Measurements from ENCODE around the gene STT3B.

Gene STT3B

DNA sequence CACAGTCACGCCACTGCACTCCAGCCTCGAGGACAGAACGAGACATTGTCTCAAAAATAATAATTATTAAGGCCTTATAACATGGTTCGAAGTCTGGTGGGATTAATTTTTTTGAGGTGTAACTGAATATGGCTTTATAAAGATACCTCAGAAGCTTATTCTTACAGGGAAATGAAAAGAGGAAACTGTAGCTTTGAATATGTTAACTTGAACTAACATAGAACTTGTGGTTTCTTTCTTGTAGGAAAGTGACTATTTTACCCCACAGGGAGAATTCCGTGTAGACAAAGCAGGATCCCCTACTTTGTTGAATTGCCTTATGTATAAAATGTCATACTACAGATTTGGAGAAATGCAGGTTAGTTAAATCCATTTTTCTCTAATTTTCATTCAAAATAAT, 96.3 kb downstream of the STT3B start:
- H3K14ac ChIP-seq (ENCODE audit: low read length in 2 of 2): no peak overlapping the region
- no peaks in the 10 kb centered on the region for H3K4me1 ChIP-seq (ENCODE audit: control insufficient read depth, insufficient read depth, low read depth, low read length)
- no peak overlapping the region for H3K4me2 ChIP-seq (ENCODE audit: low read length, poor library complexity, severe bottlenecking)
- H3K79me1 ChIP-seq (replicated peaks; ENCODE audit: low read length, poor library complexity, severe bottlenecking): peaks cover 3% of the 10 kb centered on the region
- no peak overlapping the region for H3K18ac ChIP-seq (ENCODE audit: low read depth in 1 of 2, low read length in 2 of 2)
- no peaks in the 10 kb centered on the region for H3K27me3 ChIP-seq (ENCODE audit: control insufficient read depth in 1 of 2, insufficient read depth in 1 of 2, low read length in 2 of 2)
- H4K8ac ChIP-seq (ENCODE audit: low read length): no peak overlapping the region
- no peak overlapping the region for H4K91ac ChIP-seq (ENCODE audit: low read length)
- no peak overlapping the region for H2BK5ac ChIP-seq (ENCODE audit: low read depth, low read length, poor library complexity, severe bottlenecking)
- H3K4me3 ChIP-seq (ENCODE audit: insufficient read depth in 1 of 2, low read depth in 1 of 2, low read length in 2 of 2): no peak overlapping the region
- H3K9ac ChIP-seq (ENCODE audit: low read length): no peak overlapping the region
- H3K36me3 ChIP-seq (ENCODE audit: control insufficient read depth in 1 of 2, insufficient read depth in 2 of 2, low read depth in 1 of 2, low read length in 2 of 2): peaks cover 7 to 81% of the 10 kb centered on the region in 2 experiments
- H2BK12ac ChIP-seq (ENCODE audit: low read length in 2 of 2): no peak overlapping the region
- no peak overlapping the region for H2AFZ ChIP-seq (ENCODE audit: low read depth, low read length)
- H3K4ac ChIP-seq (ENCODE audit: low read depth in 1 of 2, low read length in 2 of 2): no peak overlapping the region
- H3K23ac ChIP-seq (ENCODE audit: low read length in 2 of 2): no peak overlapping the region
- DNase-seq: no peak
- no peak overlapping the region for H2AK5ac ChIP-seq (ENCODE audit: low read length, severe bottlenecking)
- no peak overlapping the region for H3K27ac ChIP-seq (ENCODE audit: low read length, poor library complexity, severe bottlenecking)
- no peak overlapping the region for H2BK120ac ChIP-seq (ENCODE audit: low read depth, low read length)
- no peaks in the 10 kb centered on the region for H3K9me3 ChIP-seq (ENCODE audit: control insufficient read depth, low read length)
- H2BK15ac ChIP-seq (ENCODE audit: low read depth, poor library complexity, severe bottlenecking): no peak overlapping the region
- 100% methylated on average over 1 of the region's 5 CpGs for WGBS

DNA sequence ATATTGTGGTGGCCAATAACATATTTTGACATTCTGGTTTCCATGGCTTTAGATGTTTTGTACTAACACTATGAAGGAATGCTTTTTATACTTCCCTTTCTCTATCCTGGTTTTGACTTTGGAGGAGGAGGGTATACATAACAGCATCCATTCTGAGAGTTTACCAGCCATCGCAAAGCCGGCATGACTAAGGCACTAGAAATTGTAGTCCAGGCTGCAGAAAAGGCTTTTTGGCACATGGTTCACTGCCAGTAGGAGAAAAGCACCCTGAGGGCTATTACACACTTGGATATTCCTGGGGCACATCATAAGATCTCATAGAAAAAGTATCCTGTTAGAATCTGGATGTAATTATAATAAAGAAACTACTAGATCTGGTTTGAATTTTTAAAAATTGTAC, 101.8 kb downstream of the STT3B start:
- Histone ChIP-seq H3K4me3 (ENCODE audit: insufficient read depth in 1 of 2, low read depth in 1 of 2, low read length in 2 of 2) (no peak overlapping the region), H3K4ac (ENCODE audit: low read depth in 1 of 2, low read length in 2 of 2) (no peak overlapping the region), H4K8ac (ENCODE audit: low read length) (no peak overlapping the region), H3K36me3 (ENCODE audit: control insufficient read depth in 1 of 2, insufficient read depth in 2 of 2, low read depth in 1 of 2, low read length in 2 of 2) (peaks cover 5 to 80% of the 10 kb centered on the region in 2 experiments), H2BK12ac (ENCODE audit: low read length in 2 of 2) (no peak overlapping the region), H2BK120ac (ENCODE audit: low read depth, low read length) (no peak overlapping the region), H2BK5ac (ENCODE audit: low read depth, low read length, poor library complexity, severe bottlenecking) (no peak overlapping the region), H3K9ac (ENCODE audit: low read length) (peak overlapping the region; percentile 55), H3K18ac (ENCODE audit: low read depth in 1 of 2, low read length in 2 of 2) (no peak overlapping the region), H3K4me1 (ENCODE audit: control insufficient read depth, insufficient read depth, low read depth, low read length) (no peaks in the 10 kb centered on the region), H2AK5ac (ENCODE audit: low read length, severe bottlenecking) (no peak overlapping the region), H2BK15ac (ENCODE audit: low read depth, poor library complexity, severe bottlenecking) (no peak overlapping the region), H2AFZ (ENCODE audit: low read depth, low read length) (no peak overlapping the region), H4K91ac (ENCODE audit: low read length) (no peak overlapping the region), H3K9me3 (ENCODE audit: control insufficient read depth, low read length) (no peaks in the 10 kb centered on the region), H3K23ac (ENCODE audit: low read length in 2 of 2) (no peak overlapping the region), H3K79me1 (replicated peaks; ENCODE audit: low read length, poor library complexity, severe bottlenecking) (peaks cover 2% of the 10 kb centered on the region), H3K27me3 (ENCODE audit: control insufficient read depth in 1 of 2, insufficient read depth in 1 of 2, low read length in 2 of 2) (no peaks in the 10 kb centered on the region), H3K14ac (ENCODE audit: low read length in 2 of 2) (no peak overlapping the region), H3K4me2 (ENCODE audit: low read length, poor library complexity, severe bottlenecking) (no peak overlapping the region), H3K27ac (ENCODE audit: low read length, poor library complexity, severe bottlenecking) (no peak overlapping the region)
- 93% methylated on average over 2 of the region's 2 CpGs for WGBS
- DNase-seq: no peak

DNA sequence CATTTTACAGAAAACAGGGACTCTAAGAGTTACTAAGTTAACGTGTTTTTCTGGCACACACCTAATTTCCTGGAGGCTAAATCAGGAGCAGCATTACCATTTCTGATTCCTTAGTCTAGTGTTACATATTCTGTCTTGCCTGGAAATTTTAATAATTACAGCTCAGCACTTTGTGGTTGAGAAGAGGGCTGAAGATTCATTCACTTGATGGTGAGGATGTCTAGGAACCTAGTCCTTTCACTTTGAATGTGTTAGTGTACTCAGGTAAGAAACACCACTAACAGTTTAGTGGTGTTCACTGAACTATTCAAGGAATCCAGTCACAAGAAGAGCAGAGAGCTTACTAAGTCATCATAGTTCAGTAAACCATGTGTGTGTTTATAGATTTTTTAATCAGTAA, 102.8 kb downstream of the STT3B start:
- H3K4ac ChIP-seq (ENCODE audit: low read depth in 1 of 2, low read length in 2 of 2): no peak overlapping the region
- no peak for DNase-seq

DNA sequence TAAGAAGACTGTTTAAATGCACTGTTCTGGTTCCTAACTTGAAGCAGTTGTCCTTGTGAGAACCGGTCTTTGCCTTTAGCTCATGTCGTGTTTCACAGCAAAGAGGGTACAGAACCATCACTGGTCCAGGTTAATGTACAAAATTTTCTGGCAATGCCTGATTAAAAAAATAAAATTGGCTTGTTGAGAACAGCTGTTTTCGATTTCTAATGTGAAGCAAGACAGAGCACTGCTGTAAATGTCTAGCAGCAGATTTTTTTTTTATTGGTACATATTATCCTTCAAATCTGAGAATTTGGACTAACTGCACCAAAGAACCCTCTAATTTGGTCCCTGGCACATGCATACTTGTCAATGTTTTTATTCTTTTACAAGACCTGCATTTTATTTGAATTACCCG, 103.3 kb downstream of the STT3B start:
- WGBS: 99% methylated on average over 2 of the region's 4 CpGs
- no peak overlapping the region for H2AK5ac ChIP-seq (ENCODE audit: low read length, severe bottlenecking)
- no peak overlapping the region for H4K8ac ChIP-seq (ENCODE audit: low read length)
- H2AFZ ChIP-seq (ENCODE audit: low read depth, low read length): no peak overlapping the region
- no peak overlapping the region for H3K18ac ChIP-seq (ENCODE audit: low read depth in 1 of 2, low read length in 2 of 2)
- no peak overlapping the region for H2BK5ac ChIP-seq (ENCODE audit: low read depth, low read length, poor library complexity, severe bottlenecking)
- no peak overlapping the region for H2BK120ac ChIP-seq (ENCODE audit: low read depth, low read length)
- peaks cover 3% of the 10 kb centered on the region for H3K79me1 ChIP-seq (replicated peaks; ENCODE audit: low read length, poor library complexity, severe bottlenecking)
- H3K9me3 ChIP-seq (ENCODE audit: control insufficient read depth, low read length): no peaks in the 10 kb centered on the region
- no peak overlapping the region for H3K23ac ChIP-seq (ENCODE audit: low read length in 2 of 2)
- H3K27ac ChIP-seq (ENCODE audit: low read length, poor library complexity, severe bottlenecking): no peak overlapping the region
- no peaks in the 10 kb centered on the region for H3K27me3 ChIP-seq (ENCODE audit: control insufficient read depth in 1 of 2, insufficient read depth in 1 of 2, low read length in 2 of 2)
- no peak overlapping the region for H2BK15ac ChIP-seq (ENCODE audit: low read depth, poor library complexity, severe bottlenecking)
- no peak overlapping the region for H3K4me3 ChIP-seq (ENCODE audit: insufficient read depth in 1 of 2, low read depth in 1 of 2, low read length in 2 of 2)
- no peak overlapping the region for H3K4ac ChIP-seq (ENCODE audit: low read depth in 1 of 2, low read length in 2 of 2)
- DNase-seq: no peak
- H3K4me2 ChIP-seq (ENCODE audit: low read length, poor library complexity, severe bottlenecking): no peak overlapping the region
- no peak overlapping the region for H3K9ac ChIP-seq (ENCODE audit: low read length)
- H2BK12ac ChIP-seq (ENCODE audit: low read length in 2 of 2): no peak overlapping the region
- no peak overlapping the region for H3K14ac ChIP-seq (ENCODE audit: low read length in 2 of 2)
- H4K91ac ChIP-seq (ENCODE audit: low read length): no peak overlapping the region
- peaks cover 5 to 72% of the 10 kb centered on the region in 2 experiments for H3K36me3 ChIP-seq (ENCODE audit: control insufficient read depth in 1 of 2, insufficient read depth in 2 of 2, low read depth in 1 of 2, low read length in 2 of 2)
- H3K4me1 ChIP-seq (ENCODE audit: control insufficient read depth, insufficient read depth, low read depth, low read length): no peaks in the 10 kb centered on the region

More for the DNA sequence above, 102.8 kb downstream of the STT3B start:
- peaks cover 3% of the 10 kb centered on the region for H3K79me1 ChIP-seq (replicated peaks; ENCODE audit: low read length, poor library complexity, severe bottlenecking)
- H3K4me3 ChIP-seq (ENCODE audit: insufficient read depth in 1 of 2, low read depth in 1 of 2, low read length in 2 of 2): no peak overlapping the region
- peaks cover 5 to 77% of the 10 kb centered on the region in 2 experiments for H3K36me3 ChIP-seq (ENCODE audit: control insufficient read depth in 1 of 2, insufficient read depth in 2 of 2, low read depth in 1 of 2, low read length in 2 of 2)
- no peak overlapping the region for H3K4me2 ChIP-seq (ENCODE audit: low read length, poor library complexity, severe bottlenecking)
- no peak overlapping the region for H2AK5ac ChIP-seq (ENCODE audit: low read length, severe bottlenecking)
- H2BK120ac ChIP-seq (ENCODE audit: low read depth, low read length): no peak overlapping the region
- no peak overlapping the region for H3K27ac ChIP-seq (ENCODE audit: low read length, poor library complexity, severe bottlenecking)
- H4K91ac ChIP-seq (ENCODE audit: low read length): no peak overlapping the region
- no peak overlapping the region for H3K14ac ChIP-seq (ENCODE audit: low read length in 2 of 2)
- H3K27me3 ChIP-seq (ENCODE audit: control insufficient read depth in 1 of 2, insufficient read depth in 1 of 2, low read length in 2 of 2): no peaks in the 10 kb centered on the region
- no peak overlapping the region for H2BK5ac ChIP-seq (ENCODE audit: low read depth, low read length, poor library complexity, severe bottlenecking)
- no peak overlapping the region for H3K18ac ChIP-seq (ENCODE audit: low read depth in 1 of 2, low read length in 2 of 2)
- 100% methylated on average over 1 of the region's 1 CpG for WGBS
- H3K23ac ChIP-seq (ENCODE audit: low read length in 2 of 2): no peak overlapping the region
- no peak overlapping the region for H2BK12ac ChIP-seq (ENCODE audit: low read length in 2 of 2)
- H4K8ac ChIP-seq (ENCODE audit: low read length): no peak overlapping the region
- H3K4me1 ChIP-seq (ENCODE audit: control insufficient read depth, insufficient read depth, low read depth, low read length): no peaks in the 10 kb centered on the region
- H2AFZ ChIP-seq (ENCODE audit: low read depth, low read length): no peak overlapping the region
- H3K9ac ChIP-seq (ENCODE audit: low read length): peak overlapping the region; percentile 55
- no peak overlapping the region for H2BK15ac ChIP-seq (ENCODE audit: low read depth, poor library complexity, severe bottlenecking)
- H3K9me3 ChIP-seq (ENCODE audit: control insufficient read depth, low read length): no peaks in the 10 kb centered on the region

Measured in mesenchymal stem cell (in vitro differentiated cells and primary cell).